H1 (cell line): ENCODE measurements around the gene CNTROB. TPM values are rescaled to one million over a fixed set of nuclear protein-coding genes. Genes with fewer than 3 reads are reported as not detected.

Experiments used
- CTCF ChIA-PET: fragments of 300-600 bp; sonication (Branson Sonifier 250); formaldehyde crosslinking; loops from one replicate; lab custom pipeline; 2021; ENCODE audit not compliant: partially characterized antibody; lab: Charles Lee
- POLR2A ChIA-PET: fragments of 300-600 bp; sonication (Branson Sonifier 250); formaldehyde crosslinking; loops from one replicate; lab custom pipeline; 2021; ENCODE audit warnings: inconsistent platforms; ENCODE audit not compliant: partially characterized antibody; lab: Charles Lee
- DNase-seq, 2 experiments: peaks; one replicate each; pipeline versions ENCODE4 v3.0.0 to v3.0.0-alpha.2; 2010 to 2022; ENCODE audit warnings: low spot score in 2 of 2, low read depth in 1 of 2, mixed read lengths in 1 of 2
- FAIRE-seq: peaks from 2 replicates; lab custom pipeline; 2011; peaks lifted over from hg19 to GRCh38; lab: Jason Lieb, UNC
- H2AFZ ChIP-seq: 2 replicates; pipeline ENCODE4 v1.8.1; 2012; ENCODE audit warnings: low read length, inconsistent platforms
- H2AK5ac ChIP-seq: 2 replicates; pipeline ENCODE4 v1.6.1; 2013; ENCODE audit warnings: low read depth, low read length
- H2BK120ac ChIP-seq: replicated peaks from 2 replicates; pipeline ENCODE3; 2013; ENCODE audit warnings: low read depth, low read length, inconsistent platforms
- H2BK12ac ChIP-seq: 2 replicates; pipeline ENCODE4 v1.6.1; 2013; ENCODE audit warnings: low read depth, low read length
- H2BK15ac ChIP-seq: 2 replicates; pipeline ENCODE4 v1.6.1; 2013; ENCODE audit warnings: low read length
- H2BK20ac ChIP-seq: 2 replicates; pipeline ENCODE4 v1.6.1; 2013; ENCODE audit warnings: low read length
- H2BK5ac ChIP-seq: 2 replicates; pipeline ENCODE4 v1.6.1; 2013; ENCODE audit warnings: low read depth, low read length
- H3K14ac ChIP-seq: 2 replicates; pipeline ENCODE4 v1.6.1; 2013; ENCODE audit warnings: inconsistent platforms; ENCODE audit not compliant: insufficient read length
- H3K18ac ChIP-seq: 2 replicates; pipeline ENCODE4 v1.6.1; 2013; ENCODE audit warnings: low read length; ENCODE audit errors: extremely low read depth
- H3K23ac ChIP-seq: 2 replicates; pipeline ENCODE4 v1.6.1; 2013; ENCODE audit warnings: inconsistent platforms; ENCODE audit not compliant: insufficient read length
- H3K23me2 ChIP-seq: 2 replicates; pipeline ENCODE4 v1.6.1; 2013; ENCODE audit warnings: low read depth, low read length
- H3K27ac ChIP-seq: 2 replicates; pipeline ENCODE4 v1.6.1; 2011; ENCODE audit warnings: low read depth, low read length, inconsistent platforms
- H3K27me3 ChIP-seq, 4 experiments: replicated peaks in 1 of 4; 1 replicate in 1 of 4; 2 replicates in 3 of 4; pipeline versions ENCODE4 v1.6.1 to v1.8.1; 2011 to 2013; ENCODE audit warnings: low read length in 3 of 4, mild to moderate bottlenecking in 3 of 4, inconsistent platforms in 2 of 4, mixed read lengths in 2 of 4, moderate library complexity in 1 of 4; ENCODE audit not compliant: control insufficient read depth in 3 of 4, insufficient read depth in 3 of 4; ENCODE audit errors: extremely low read depth in 1 of 4
- H3K36me3 ChIP-seq, 4 experiments: 2 replicates each; pipeline versions ENCODE4 v1.6.1 to v1.8.1; 2011 to 2013; ENCODE audit warnings: mild to moderate bottlenecking in 4 of 4, low read length in 3 of 4, moderate library complexity in 2 of 4, control low read depth in 1 of 4, inconsistent platforms in 1 of 4; ENCODE audit not compliant: insufficient read depth in 4 of 4, control insufficient read depth in 2 of 4
- H3K4ac ChIP-seq: replicated peaks from 2 replicates; pipeline ENCODE3; 2013; ENCODE audit warnings: low read length, low read depth, mixed read lengths, inconsistent platforms; ENCODE audit not compliant: insufficient read length
- H3K4me1 ChIP-seq, 4 experiments: replicated peaks in 1 of 4; 1 replicate in 1 of 4; 2 replicates in 3 of 4; pipeline versions ENCODE4 v1.6.1 to v1.8.1; 2011 to 2013; ENCODE audit warnings: low read length in 3 of 4, inconsistent platforms in 2 of 4, mixed read lengths in 1 of 4; ENCODE audit not compliant: insufficient read depth in 4 of 4, control insufficient read depth in 3 of 4
- H3K4me2 ChIP-seq, 2 experiments: 2 replicates each; pipeline versions ENCODE4 v1.6.1 to v1.8.1; 2011 to 2013; ENCODE audit warnings: low read depth in 2 of 2, low read length in 2 of 2, control low read depth in 1 of 2, inconsistent platforms in 1 of 2, mild to moderate bottlenecking in 1 of 2; ENCODE audit not compliant: insufficient read depth in 1 of 2
- H3K4me3 ChIP-seq, 4 experiments: fragments of 200-600, 300-600 bp in 1 of 4; sonication (generic), shearing (Covaris generic), sonication (Bioruptor Twin) in 1 of 4; 2 replicates each; pipeline versions ENCODE4 v1.5.1 to v1.8.1; 2011 to 2016; ENCODE audit warnings: low read length in 4 of 4, low read depth in 3 of 4, control low read depth in 2 of 4, inconsistent platforms in 2 of 4, mild to moderate bottlenecking in 2 of 4, mixed read lengths in 1 of 4, moderate library complexity in 1 of 4; ENCODE audit not compliant: insufficient read depth in 2 of 4; ENCODE audit errors: extremely low read depth in 1 of 4
- H3K56ac ChIP-seq: replicated peaks from 2 replicates; pipeline ENCODE3; 2013; ENCODE audit warnings: low read depth, mild to moderate bottlenecking, mixed read lengths, low read length, inconsistent platforms; ENCODE audit not compliant: insufficient read length
- H3K79me1 ChIP-seq: 2 replicates; pipeline ENCODE4 v1.6.1; 2013; ENCODE audit warnings: low read depth, low read length, control low read depth
- H3K79me2 ChIP-seq, 2 experiments: 2 replicates each; pipeline versions ENCODE4 v1.6.1 to v1.8.1; 2012 to 2013; ENCODE audit warnings: low read length in 2 of 2, mild to moderate bottlenecking in 2 of 2, inconsistent platforms in 1 of 2; ENCODE audit not compliant: insufficient read depth in 2 of 2, control insufficient read depth in 1 of 2
- H3K9ac ChIP-seq, 4 experiments: replicated peaks in 1 of 4; 1 replicate in 1 of 4; 2 replicates in 3 of 4; pipeline versions ENCODE4 v1.6.1 to v1.8.1; 2011 to 2013; ENCODE audit warnings: low read depth in 3 of 4, low read length in 3 of 4, control low read depth in 2 of 4, mild to moderate bottlenecking in 2 of 4, moderate library complexity in 2 of 4, inconsistent platforms in 1 of 4; ENCODE audit errors: extremely low read depth in 1 of 4
- H3K9me3 ChIP-seq, 2 experiments: 2 replicates each; pipeline versions ENCODE4 v1.6.1 to v1.8.1; 2012 to 2013; ENCODE audit warnings: mild to moderate bottlenecking in 2 of 2, moderate library complexity in 2 of 2, control low read depth in 1 of 2, inconsistent platforms in 1 of 2, low read depth in 1 of 2, low read length in 1 of 2, mixed read lengths in 1 of 2; ENCODE audit not compliant: insufficient read depth in 2 of 2
- H4K20me1 ChIP-seq, 2 experiments: replicated peaks in 1 of 2; 2 replicates each; pipeline versions ENCODE3 to v1.8.1; 2011 to 2013; ENCODE audit warnings: inconsistent platforms in 2 of 2, low read length in 2 of 2, mild to moderate bottlenecking in 1 of 2; ENCODE audit not compliant: insufficient read depth in 2 of 2, control insufficient read depth in 1 of 2
- H4K5ac ChIP-seq: 2 replicates; pipeline ENCODE4 v1.6.1; 2013; ENCODE audit warnings: low read length, low read depth, mixed read lengths, inconsistent platforms; ENCODE audit not compliant: insufficient read length
- H4K8ac ChIP-seq: 2 replicates; pipeline ENCODE4 v1.8.0; 2013; ENCODE audit warnings: mild to moderate bottlenecking, moderate library complexity, low read length, inconsistent platforms; ENCODE audit not compliant: insufficient read depth; ENCODE audit errors: extremely low read depth
- H4K91ac ChIP-seq: replicated peaks from 2 replicates; pipeline ENCODE3; 2013; ENCODE audit warnings: low read length, mixed read lengths, inconsistent platforms; ENCODE audit not compliant: insufficient read length
- ATF2 ChIP-seq: IDR thresholded peaks from 2 replicates; pipeline ENCODE4 v1.6.1; 2012; ENCODE audit warnings: low read length, inconsistent platforms
- BACH1 ChIP-seq: IDR thresholded peaks from 2 replicates; pipeline ENCODE4 v1.6.1; 2012; ENCODE audit warnings: low read length, improper control_type of control experiment
- GABPA ChIP-seq: IDR thresholded peaks from 2 replicates; pipeline ENCODE4 v1.6.1; 2011; ENCODE audit warnings: mild to moderate bottlenecking, low read length, moderate library complexity, borderline replicate concordance; ENCODE audit not compliant: insufficient read depth
- MAX ChIP-seq: IDR thresholded peaks from 2 replicates; pipeline ENCODE4 v1.6.1; 2012; ENCODE audit warnings: inconsistent platforms
- PHF8 ChIP-seq: fragments of 200-600 bp; sonication (generic); conservative IDR thresholded peaks from 2 replicates; pipeline ENCODE4 v1.7.1; 2012; ENCODE audit warnings: low read depth, mild to moderate bottlenecking, inconsistent platforms, low read length, moderate library complexity
- RBBP5 ChIP-seq: IDR thresholded peaks from 2 replicates; pipeline ENCODE4 v1.7.1; 2012; ENCODE audit warnings: low read depth, mild to moderate bottlenecking, inconsistent platforms, low read length, moderate library complexity, borderline replicate concordance
- RNF2 ChIP-seq: fragments of 200-900, 300-1000 bp; sonication (generic); IDR thresholded peaks from 2 replicates; pipeline ENCODE4 v1.7.1; 2016; ENCODE audit warnings: borderline replicate concordance, low read depth, mild to moderate bottlenecking, antibody characterized with exemption, low read length; ENCODE audit not compliant: poor library complexity, severe bottlenecking; ENCODE audit errors: missing control alignments
- SP1 ChIP-seq: IDR thresholded peaks from 2 replicates; pipeline ENCODE4 v1.6.1; 2011; ENCODE audit warnings: low read depth, low read length
- TEAD4 ChIP-seq: IDR thresholded peaks from 2 replicates; pipeline ENCODE4 v1.6.1; 2012; ENCODE audit warnings: low read depth, low read length, inconsistent platforms, mixed read lengths
- WGBS, 2 experiments: shearing (Covaris generic) in 1 of 2; methylation state at CpG; one replicate each; pipeline versions ENCODE4 v1.1.6 to v1.1.7; 2013 to 2015; ENCODE audit warnings: low lambda C conversion rate in 2 of 2, mixed read lengths in 2 of 2, inconsistent platforms in 1 of 2, low coverage in 1 of 2, missing lambda C conversion rate in 1 of 2; ENCODE audit not compliant: insufficient replicate concordance in 2 of 2, insufficient coverage in 1 of 2, insufficient read length in 1 of 2; ENCODE audit errors: extremely low coverage in 1 of 2, missing lambda C conversion rate in 1 of 2; 5-methylcytosine and 5-hydroxymethylcytosine counted together
- polyA plus RNA-seq, 7 experiments: library from polyadenylated mRNA; depleted of rRNA in 3 of 7; stranded (reverse) in 5 of 7; unstranded in 2 of 7; fragments of >200 nt in 5 of 7; fragments of 200-250 nt in 2 of 7; gene quantifications; 1 replicate in 5 of 7; 2 replicates in 1 of 7; 4 replicates in 1 of 7; pipeline versions ENCODE4 v1.2.1 to v1.2.3, GENCODE V29; 2011 to 2013; ENCODE audit warnings: missing spikeins in 2 of 7, mixed read lengths in 2 of 7
- total RNA-seq: library from RNA; stranded (reverse); fragmentation: NEBNext Ultra II Directional; extraction: Animal tissue kit (Norgen Biotek cat#: 25700); gene quantifications from 2 replicates; pipeline ENCODE4 v1.2.1, GENCODE V29; 2021

CNTROB gene
- total and polyA plus RNA-seq, 2 of the 8 experiments (the other 6 are each of a cell fraction or from before 2014, with no cell fraction given) = 20.5 to 31.9 TPM

- no peak overlapping the region for H2BK12ac ChIP-seq
- H2BK120ac ChIP-seq = no peak overlapping the region
- FAIRE-seq = no peak
- H3K27ac ChIP-seq = no peak overlapping the region
- H3K4me2 ChIP-seq = peak overlapping the region; percentile 96 to 98
- TF ChIP-seq TEAD4 (no peak), ATF2 (no peak), BACH1 (no peak), RNF2 (no peak), PHF8 (no peak; the same call in 1 of the 2 replicates), RBBP5 (no peak), GABPA (no peak), SP1 (no peak), MAX (no peak)
- H3K9me3 ChIP-seq = no peaks in the 10 kb centered on the region
- ChIA-PET CTCF (interaction anchor here (0.6 to 2.6 kb wide), 8 partner anchors 19 to 254 kb away, joined by 3 to 19 read pairs (median 4); no protein-coding TSS in a partner anchor), POLR2A (interaction anchor here (0.7 to 3.3 kb wide), 6 partner anchors 10 to 245 kb away, joined by 3 to 11 read pairs (median 4); partner anchors contain the start of gene RNF227)
- no peak overlapping the region for H2AK5ac ChIP-seq
- H3K27me3 ChIP-seq = peaks cover 11 to 34% (median 32%) of the 10 kb centered on the region in 4 experiments
- H3K14ac ChIP-seq = no peak overlapping the region
- H3K9ac ChIP-seq = peak overlapping the region in 1 of 4 experiments; percentile 1; a peak in 2 of 7 replicates
- no peak overlapping the region for H2AFZ ChIP-seq
- 43% methylated on average over 17 of the region's 20 CpGs; no CpG with 5 or more reads in 1 of the 2 experiments for WGBS, 2 experiments
- H3K4ac ChIP-seq = peak overlapping the region; percentile 64
- peaks cover 0 to 8% (median 7%) of the 10 kb centered on the region in 4 experiments; a peak in 3 of 8 replicates for H3K36me3 ChIP-seq
- H3K79me2 ChIP-seq = 0 out of 4 replicates have a peak, but pooled peaks cover 0 to 4% of the 10 kb centered on the region in 2 experiments
- H2BK20ac ChIP-seq = no peak overlapping the region
- no peak overlapping the region for H3K18ac ChIP-seq
- H4K5ac ChIP-seq = no peak overlapping the region
- H3K4me3 ChIP-seq = peak overlapping the region; percentile 80 to 95 (median 89)
- H4K91ac ChIP-seq = no peak overlapping the region
- no peak overlapping the region for H2BK5ac ChIP-seq
- H3K23ac ChIP-seq = no peak overlapping the region
- peaks cover 15% of the 10 kb centered on the region for H3K23me2 ChIP-seq
- no peak for DNase-seq
- peaks cover 0 to 5% (median 3%) of the 10 kb centered on the region in 4 experiments; a peak in 4 of 7 replicates for H3K4me1 ChIP-seq
- no peak overlapping the region for H4K8ac ChIP-seq
- no peak overlapping the region for H3K56ac ChIP-seq
- H3K79me1 ChIP-seq = no peaks in the 10 kb centered on the region
- H2BK15ac ChIP-seq = no peak overlapping the region
- H4K20me1 ChIP-seq = peaks cover 0 to 5% of the 10 kb centered on the region in 2 experiments
Observed at GRCh38 chr17:7930841-7931631, 970 bp upstream of the CNTROB start.
